C4-2B (cell line): ENCODE measurements around the gene IFNL4.

ENCODE experiments used
- H3K27ac ChIP-seq: fragments of 450-650 bp; 2 replicates; pipeline ENCODE4 v1.5.1; 2017
- CTCF ChIP-seq: fragments of 450-650 bp; conservative IDR thresholded peaks from 2 replicates; pipeline ENCODE4 v1.5.1; 2017; ENCODE audit warnings: mild to moderate bottlenecking
- ZFX ChIP-seq: fragments of 450-650 bp; IDR thresholded peaks from 2 replicates; pipeline ENCODE4 v1.6.1; 2017

The IFNL4 gene

DNA sequence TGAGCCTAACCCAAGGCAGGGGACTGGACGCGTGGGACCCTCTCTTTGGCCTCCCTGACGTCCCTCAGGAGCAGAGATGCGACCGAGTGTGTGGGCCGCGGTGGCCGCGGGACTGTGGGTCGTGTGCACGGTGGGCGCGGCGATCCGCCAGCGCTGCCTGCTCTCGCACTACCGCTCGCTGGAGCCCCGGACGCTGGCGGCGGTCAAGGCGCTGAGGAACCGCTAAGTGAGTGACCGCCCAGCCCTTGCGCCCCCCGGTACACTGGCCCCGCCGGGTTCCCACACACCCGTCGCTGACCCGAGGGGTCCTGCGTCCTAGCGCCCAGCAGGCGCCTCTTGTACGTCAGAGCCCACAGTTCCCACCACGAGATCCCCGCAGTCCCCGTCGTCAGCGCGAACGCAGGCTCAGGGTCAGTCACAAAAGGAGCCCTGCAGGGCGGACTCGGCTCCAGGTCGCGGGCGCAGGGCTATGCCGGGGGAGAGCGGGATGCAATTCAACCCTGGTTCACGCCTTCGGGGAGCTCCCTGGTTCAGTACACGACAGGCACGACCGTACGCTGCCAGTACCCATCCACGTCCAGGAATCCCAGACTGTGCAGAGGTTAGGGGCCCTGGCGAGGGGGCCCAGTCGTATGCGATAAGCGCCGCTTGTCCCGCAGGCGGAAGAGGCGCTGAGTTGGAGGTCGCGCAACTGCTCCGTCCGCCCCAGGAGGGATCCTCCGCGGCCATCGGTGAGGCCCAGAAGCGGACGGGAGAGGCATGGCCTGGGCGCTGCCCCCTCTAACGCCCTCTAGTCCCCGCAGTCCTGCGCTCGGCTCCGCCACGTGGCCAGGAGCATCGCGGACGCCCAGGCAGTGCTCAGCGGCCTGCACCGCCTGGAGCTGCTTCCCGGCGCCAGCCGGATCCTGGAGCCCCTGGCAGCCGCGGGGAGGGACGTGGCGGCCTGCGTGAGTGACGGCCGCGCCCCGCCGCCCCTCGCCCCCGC is 15.9 kb upstream of the IFNL4 start:
- no peak overlapping the region for H3K27ac ChIP-seq
- TF ChIP-seq CTCF (no peak), ZFX (no peak)

- no peak overlapping the region for H3K27ac ChIP-seq
- TF ChIP-seq ZFX (no peak), CTCF (no peak)
Observed at GRCh38 chr19:39263912-39264305, 15.3 kb upstream of the IFNL4 start.

- H3K27ac ChIP-seq: no peak overlapping the region
- TF ChIP-seq ZFX: no peak
- TF ChIP-seq CTCF: no peak
Observed at GRCh38 chr19:39262496-39262895, 13.8 kb upstream of the IFNL4 start.

- no peak for TF ChIP-seq CTCF
- no peak for TF ChIP-seq ZFX
- no peak overlapping the region for H3K27ac ChIP-seq
Observed at GRCh38 chr19:39261704-39262103, 13.0 kb upstream of the IFNL4 start.

DNA sequence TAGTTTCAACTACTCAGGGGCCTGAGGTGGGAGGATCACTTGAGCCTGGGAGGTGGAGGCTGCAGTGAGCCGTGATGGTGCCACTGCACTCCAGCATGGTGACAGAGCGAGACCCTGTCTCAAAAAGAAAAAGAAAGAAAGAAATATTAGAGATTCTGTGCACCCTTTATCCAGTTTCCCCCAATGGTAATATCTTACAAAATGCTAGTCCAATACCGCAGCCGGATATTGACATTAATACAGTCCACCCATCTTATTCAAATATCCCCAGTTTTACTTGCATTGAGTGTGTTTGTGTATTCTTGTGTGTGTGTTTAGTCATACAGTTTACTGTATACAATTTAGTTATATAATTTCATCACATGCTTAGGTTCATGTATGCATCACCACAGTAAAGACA is 8.6 kb upstream of the IFNL4 start:
- no peak for TF ChIP-seq ZFX
- no peak for TF ChIP-seq CTCF
- no peak overlapping the region for H3K27ac ChIP-seq

DNA sequence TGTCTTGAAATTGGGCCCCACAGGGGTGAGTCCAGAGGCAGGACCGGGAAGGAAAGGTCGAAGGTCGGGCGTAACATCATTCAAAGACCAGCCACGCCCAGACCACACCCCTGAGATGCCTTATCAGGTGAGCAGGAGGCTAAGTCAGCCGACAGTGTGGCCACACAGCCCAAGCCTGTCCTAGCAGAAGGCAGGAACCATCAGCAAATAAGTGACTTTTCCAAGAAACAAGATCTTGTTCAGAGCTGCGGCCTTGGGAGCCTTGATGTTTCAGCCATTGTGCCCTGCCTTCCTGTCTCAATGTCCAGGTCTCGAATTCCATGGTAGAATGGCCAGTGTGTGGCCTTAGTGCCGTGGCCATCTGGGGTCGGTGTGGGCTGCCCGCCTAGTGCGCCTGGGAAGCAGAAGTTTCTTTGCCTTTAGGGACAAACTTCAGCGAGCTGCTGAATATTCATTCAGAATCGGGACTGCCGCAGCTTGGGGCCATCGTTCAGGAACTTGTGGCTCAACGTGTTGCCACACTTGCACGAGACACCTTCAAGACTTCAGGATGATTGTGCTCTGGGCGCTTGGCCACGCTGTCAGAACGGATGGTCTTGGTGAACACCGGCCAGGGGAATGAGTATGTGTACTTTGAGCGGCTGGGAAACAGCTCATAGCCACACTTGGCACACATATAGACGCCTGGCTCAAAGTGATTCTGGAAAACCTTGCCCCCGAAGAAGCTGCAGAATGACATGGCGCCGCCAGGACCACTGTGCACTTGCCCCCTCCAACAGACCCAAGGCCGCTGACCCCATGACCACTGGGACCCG is 6.1 kb upstream of the IFNL4 start:
- H3K27ac ChIP-seq: no peak overlapping the region
- TF ChIP-seq CTCF: no peak
- TF ChIP-seq ZFX: no peak
